Parathyroid adenoma (tissue), 2 donors: ENCODE measurements around the gene KIRREL3.

Experiments
- H2AFZ ChIP-seq: fragments of 300-600 bp; sonication (generic); one replicate; pipeline ENCODE4 v1.7.0; 2017; ENCODE audit warnings: antibody characterized with exemption, mild to moderate bottlenecking
- H3K27ac ChIP-seq: fragments of 300-600 bp; sonication (generic); one replicate; pipeline ENCODE4 v1.7.0; 2017
- H3K27me3 ChIP-seq: fragments of 300-600 bp; sonication (generic); one replicate; pipeline ENCODE4 v1.7.0; 2017; ENCODE audit warnings: low read length; ENCODE audit not compliant: control insufficient read depth, insufficient read depth
- H3K36me3 ChIP-seq: fragments of 300-600 bp; sonication (generic); one replicate; pipeline ENCODE4 v1.7.0; 2017; ENCODE audit warnings: low read length; ENCODE audit not compliant: control insufficient read depth, insufficient read depth
- H3K4me1 ChIP-seq: fragments of 300-600 bp; sonication (generic); one replicate; pipeline ENCODE4 v1.7.0; 2017; ENCODE audit warnings: control low read depth
- H3K4me2 ChIP-seq: fragments of 300-600 bp; sonication (generic); one replicate; pipeline ENCODE4 v1.7.0; 2017; ENCODE audit warnings: low read length
- H3K4me3 ChIP-seq: fragments of 300-600 bp; sonication (generic); one replicate; pipeline ENCODE4 v1.7.0; 2017; ENCODE audit warnings: low read depth, low read length
- H3K79me2 ChIP-seq: fragments of 300-600 bp; sonication (generic); one replicate; pipeline ENCODE4 v1.7.0; 2017; ENCODE audit warnings: control low read depth
- H3K9ac ChIP-seq: fragments of 300-600 bp; sonication (generic); one replicate; pipeline ENCODE4 v1.7.0; 2017; ENCODE audit warnings: mild to moderate bottlenecking
- H3K9me3 ChIP-seq: fragments of 300-600 bp; sonication (generic); one replicate; pipeline ENCODE4 v1.7.0; 2017; ENCODE audit warnings: low read length; ENCODE audit not compliant: control insufficient read depth
- TF ChIP-seq, protein P1 (sequence below): fragments of 300-600 bp; sonication (generic); IDR thresholded peaks from one replicate; pipeline ENCODE4 v1.7.0; 2017; ENCODE audit warnings: antibody characterized with exemption, mild to moderate bottlenecking
- donor health status: primary hyperparathyroidism.

KIRREL3 gene

DNA sequence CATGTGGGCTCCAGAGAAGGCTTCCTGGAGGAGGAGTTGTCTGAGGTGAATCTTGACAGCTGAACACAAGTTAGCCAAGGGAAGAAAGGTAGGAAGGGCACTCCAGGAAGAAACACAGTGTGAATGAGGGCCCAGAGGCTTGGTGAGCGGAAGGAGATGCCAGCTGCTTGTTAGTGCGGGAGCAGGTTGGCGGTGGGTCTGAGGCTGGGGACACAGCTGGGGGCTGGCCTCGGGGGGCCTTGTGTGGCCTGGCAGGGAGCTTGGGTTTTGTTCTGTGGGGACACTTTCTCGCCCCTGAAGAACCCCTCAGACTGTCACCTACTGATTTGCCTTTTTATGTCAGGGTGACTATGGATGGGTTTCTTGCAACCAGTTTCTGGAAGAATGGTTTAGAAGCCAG is 485.1 kb downstream of the KIRREL3 start:
- no peaks in the 10 kb centered on the region for H3K36me3 ChIP-seq

DNA sequence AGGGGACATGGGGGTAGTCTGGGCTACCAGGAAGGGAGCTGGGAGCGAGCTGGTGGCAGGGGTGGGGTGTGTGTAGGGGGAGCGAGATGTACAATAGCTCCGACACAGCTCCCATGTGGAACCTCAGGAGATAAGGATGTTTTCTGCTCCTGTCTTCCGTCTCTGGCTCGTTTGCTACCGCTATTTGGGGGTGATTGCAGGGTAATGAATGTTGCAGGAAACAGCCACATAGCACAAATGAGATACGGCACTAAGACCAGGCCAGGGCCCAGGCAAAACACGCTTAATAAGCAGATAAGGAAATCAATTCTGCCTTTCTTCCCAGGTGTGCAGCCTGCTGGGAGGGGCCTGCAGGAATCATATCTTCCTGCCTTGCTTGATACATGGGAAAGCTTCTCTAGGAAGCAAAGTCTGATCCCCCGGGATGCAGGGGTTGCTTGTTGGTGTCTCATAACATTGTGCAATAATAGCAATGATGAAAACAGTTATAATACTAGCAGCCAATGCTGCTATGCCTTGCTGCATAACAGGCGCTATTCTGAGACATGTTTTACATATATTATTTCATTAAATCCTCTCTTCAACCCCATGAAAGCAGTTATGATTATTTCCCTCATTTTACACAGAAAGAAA is 486.4 kb downstream of the KIRREL3 start:
- TF ChIP-seq, protein P1, sequence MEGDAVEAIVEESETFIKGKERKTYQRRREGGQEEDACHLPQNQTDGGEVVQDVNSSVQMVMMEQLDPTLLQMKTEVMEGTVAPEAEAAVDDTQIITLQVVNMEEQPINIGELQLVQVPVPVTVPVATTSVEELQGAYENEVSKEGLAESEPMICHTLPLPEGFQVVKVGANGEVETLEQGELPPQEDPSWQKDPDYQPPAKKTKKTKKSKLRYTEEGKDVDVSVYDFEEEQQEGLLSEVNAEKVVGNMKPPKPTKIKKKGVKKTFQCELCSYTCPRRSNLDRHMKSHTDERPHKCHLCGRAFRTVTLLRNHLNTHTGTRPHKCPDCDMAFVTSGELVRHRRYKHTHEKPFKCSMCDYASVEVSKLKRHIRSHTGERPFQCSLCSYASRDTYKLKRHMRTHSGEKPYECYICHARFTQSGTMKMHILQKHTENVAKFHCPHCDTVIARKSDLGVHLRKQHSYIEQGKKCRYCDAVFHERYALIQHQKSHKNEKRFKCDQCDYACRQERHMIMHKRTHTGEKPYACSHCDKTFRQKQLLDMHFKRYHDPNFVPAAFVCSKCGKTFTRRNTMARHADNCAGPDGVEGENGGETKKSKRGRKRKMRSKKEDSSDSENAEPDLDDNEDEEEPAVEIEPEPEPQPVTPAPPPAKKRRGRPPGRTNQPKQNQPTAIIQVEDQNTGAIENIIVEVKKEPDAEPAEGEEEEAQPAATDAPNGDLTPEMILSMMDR, result no peak
- Histone ChIP-seq H2AFZ (no peak overlapping the region), H3K4me1 (no peaks in the 10 kb centered on the region), H3K4me2 (no peak overlapping the region), H3K27ac (no peak overlapping the region), H3K36me3 (no peaks in the 10 kb centered on the region), H3K9ac (no peak overlapping the region), H3K4me3 (no peak overlapping the region), H3K27me3 (no peaks in the 10 kb centered on the region), H3K79me2 (no peaks in the 10 kb centered on the region), H3K9me3 (no peaks in the 10 kb centered on the region)

More for the DNA sequence above, 485.1 kb downstream of the KIRREL3 start:
- TF ChIP-seq, protein P1, result no peak
- no peaks in the 10 kb centered on the region for H3K79me2 ChIP-seq
- no peak overlapping the region for H3K4me3 ChIP-seq
- no peak overlapping the region for H2AFZ ChIP-seq
- no peak overlapping the region for H3K4me2 ChIP-seq
- H3K27me3 ChIP-seq, result no peaks in the 10 kb centered on the region
- H3K27ac ChIP-seq, result no peak overlapping the region
- no peaks in the 10 kb centered on the region for H3K9me3 ChIP-seq
- H3K9ac ChIP-seq, result no peak overlapping the region
- no peaks in the 10 kb centered on the region for H3K4me1 ChIP-seq

DNA sequence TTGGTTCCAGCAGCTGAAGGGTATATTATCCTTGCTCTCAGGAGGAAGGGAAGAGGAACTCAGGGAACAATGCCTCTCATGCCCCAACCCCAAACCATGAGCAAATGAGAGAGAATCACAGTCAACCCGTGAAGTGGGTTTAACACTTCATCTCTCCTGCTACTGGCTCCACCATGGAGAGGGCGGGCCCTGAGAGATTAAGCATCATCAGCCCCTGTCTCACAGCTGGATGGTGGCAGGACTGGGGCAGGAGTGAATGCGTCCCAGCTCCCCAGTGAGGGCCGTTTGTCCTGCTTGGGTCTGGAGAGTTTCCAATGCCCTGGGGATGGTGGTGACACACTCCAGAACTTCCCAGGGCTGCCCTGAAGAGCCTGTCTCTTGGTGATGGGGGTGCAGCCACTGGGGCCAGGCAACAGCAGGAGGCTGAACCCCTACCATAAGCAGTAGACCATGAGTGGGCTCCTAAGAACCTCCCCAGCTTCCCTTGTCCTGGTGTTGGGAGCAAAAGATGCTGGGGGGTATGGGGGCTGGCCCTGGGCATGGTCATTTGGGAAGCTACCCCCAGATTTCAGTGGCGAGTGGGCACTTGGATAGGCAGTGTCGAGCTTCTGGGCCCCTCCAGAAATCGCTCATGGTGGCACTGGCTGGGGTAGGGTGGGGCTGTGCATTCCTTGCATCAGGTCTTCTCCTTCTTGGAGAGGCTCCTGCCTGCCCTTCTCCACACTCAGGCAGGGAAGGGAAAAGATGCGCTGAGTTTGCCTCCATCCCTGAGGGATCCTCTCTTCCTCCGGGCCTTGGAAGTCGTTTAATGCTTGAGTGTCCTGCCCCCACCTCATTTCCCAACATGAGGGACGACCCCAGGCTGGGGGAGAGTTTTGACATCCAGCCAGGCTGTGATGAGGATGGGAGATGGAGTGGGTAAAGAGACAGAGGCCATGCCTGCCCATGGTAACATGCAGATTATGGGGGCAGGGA is 487.5 kb downstream of the KIRREL3 start:
- Histone ChIP-seq H3K9ac (no peak overlapping the region), H2AFZ (no peak overlapping the region), H3K27ac (no peak overlapping the region), H3K79me2 (no peaks in the 10 kb centered on the region), H3K4me2 (no peak overlapping the region), H3K4me3 (no peak overlapping the region), H3K36me3 (no peaks in the 10 kb centered on the region), H3K27me3 (no peaks in the 10 kb centered on the region), H3K4me1 (no peaks in the 10 kb centered on the region), H3K9me3 (no peaks in the 10 kb centered on the region)
- TF ChIP-seq, protein P1, result no peak

DNA sequence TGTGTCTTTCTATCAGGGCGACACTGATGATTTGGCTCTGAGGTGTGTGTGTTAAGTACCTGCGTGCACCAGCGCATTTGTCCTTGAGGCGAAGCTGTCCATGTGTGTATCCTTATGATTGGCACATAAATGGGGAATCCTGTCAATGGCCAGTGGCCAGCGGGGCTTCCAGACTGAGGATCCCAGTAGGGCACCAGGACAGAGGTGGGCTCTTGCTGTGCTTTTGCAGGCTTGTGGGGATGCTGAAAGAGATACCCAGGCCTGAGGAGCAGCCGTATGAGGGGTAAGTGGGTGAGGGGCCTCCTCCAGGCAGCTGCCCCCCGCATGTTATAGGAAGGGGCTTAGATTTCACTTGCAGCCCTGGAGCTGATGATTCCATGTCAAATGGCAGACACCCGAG is 488.3 kb downstream of the KIRREL3 start:
- H3K4me1 ChIP-seq, result no peaks in the 10 kb centered on the region
- no peaks in the 10 kb centered on the region for H3K9me3 ChIP-seq
- no peak overlapping the region for H3K4me3 ChIP-seq
- TF ChIP-seq, protein P1, result no peak
- H3K27ac ChIP-seq, result no peak overlapping the region
- H3K4me2 ChIP-seq, result no peak overlapping the region
- H3K27me3 ChIP-seq, result no peaks in the 10 kb centered on the region
- no peak overlapping the region for H2AFZ ChIP-seq
- H3K79me2 ChIP-seq, result no peaks in the 10 kb centered on the region
- no peaks in the 10 kb centered on the region for H3K36me3 ChIP-seq
- no peak overlapping the region for H3K9ac ChIP-seq
